Mucosa of rectum (tissue), 2 donors: Measurements from ENCODE around the gene DHRS12.

Experiments
- H3K27ac ChIP-seq, 2 donors: one replicate each; pipeline ENCODE4 v1.7.0; 2013; ENCODE audit warnings: inconsistent platforms in 2 of 2, low read depth in 2 of 2, low read length in 2 of 2
- H3K27me3 ChIP-seq, 2 donors: one replicate each; pipeline ENCODE4 v1.7.0; 2013; ENCODE audit warnings: low read length in 2 of 2; ENCODE audit not compliant: control insufficient read depth in 2 of 2, insufficient read depth in 2 of 2
- H3K36me3 ChIP-seq, 2 donors: one replicate each; pipeline ENCODE4 v1.7.0; 2013; ENCODE audit warnings: low read length in 2 of 2; ENCODE audit not compliant: control insufficient read depth in 2 of 2, insufficient read depth in 2 of 2
- H3K4me1 ChIP-seq, 2 donors: one replicate each; pipeline ENCODE4 v1.7.0; 2013; ENCODE audit warnings: low read length in 2 of 2, mild to moderate bottlenecking in 1 of 2; ENCODE audit not compliant: control insufficient read depth in 2 of 2, insufficient read depth in 2 of 2
- H3K4me3 ChIP-seq, 2 donors: one replicate each; pipeline ENCODE4 v1.7.0; 2013; ENCODE audit warnings: low read length in 2 of 2
- H3K9ac ChIP-seq, 2 donors: one replicate each; pipeline ENCODE4 v1.7.0; 2013; ENCODE audit warnings: low read length in 2 of 2, low read depth in 1 of 2, mild to moderate bottlenecking in 1 of 2
- H3K9me3 ChIP-seq, 2 donors: one replicate each; pipeline ENCODE4 v1.7.0; 2013; ENCODE audit warnings: low read length in 2 of 2; ENCODE audit not compliant: control insufficient read depth in 2 of 2
- donor health status: healthy.
- donor health status: Normal muscosa, but diverticular disease.

Gene DHRS12

GRCh38 chr13:51771418-51772104 is 32.4 kb downstream of the DHRS12 start:
- no peak overlapping the region for H3K27ac ChIP-seq
- H3K36me3 ChIP-seq: peaks cover 0 to 3% of the 10 kb centered on the region in 2 donors
- H3K27me3 ChIP-seq: no peaks in the 10 kb centered on the region
- H3K9ac ChIP-seq: no peak overlapping the region
- H3K4me3 ChIP-seq: no peak overlapping the region
- no peaks in the 10 kb centered on the region for H3K9me3 ChIP-seq
- H3K4me1 ChIP-seq: no peaks in the 10 kb centered on the region

GRCh38 chr13:51770681-51771417 is 33.1 kb downstream of the DHRS12 start:
- H3K27ac ChIP-seq: no peak overlapping the region
- peaks cover 0 to 3% of the 10 kb centered on the region in 2 donors for H3K36me3 ChIP-seq
- no peak overlapping the region for H3K4me3 ChIP-seq
- H3K9ac ChIP-seq: no peak overlapping the region
- no peaks in the 10 kb centered on the region for H3K4me1 ChIP-seq
- no peaks in the 10 kb centered on the region for H3K9me3 ChIP-seq
- H3K27me3 ChIP-seq: no peaks in the 10 kb centered on the region

GRCh38 chr13:51770160-51770559 is 33.8 kb downstream of the DHRS12 start:
- H3K9me3 ChIP-seq: no peaks in the 10 kb centered on the region
- H3K9ac ChIP-seq: no peak overlapping the region
- no peaks in the 10 kb centered on the region for H3K27me3 ChIP-seq
- no peak overlapping the region for H3K4me3 ChIP-seq
- no peak overlapping the region for H3K27ac ChIP-seq
- H3K36me3 ChIP-seq: peaks cover 0 to 3% of the 10 kb centered on the region in 2 donors
- H3K4me1 ChIP-seq: peaks cover 0 to 2% of the 10 kb centered on the region in 2 donors

- Histone ChIP-seq H3K27me3 (no peaks in the 10 kb centered on the region), H3K9ac (no peak overlapping the region), H3K27ac (no peak overlapping the region), H3K9me3 (no peaks in the 10 kb centered on the region), H3K4me1 (peaks cover 5 to 8% of the 10 kb centered on the region in 2 donors), H3K36me3 (peaks cover 0 to 3% of the 10 kb centered on the region in 2 donors), H3K4me3 (no peak overlapping the region)
Measured at GRCh38 chr13:51769455-51770127, 34.4 kb downstream of the DHRS12 start.

- Histone ChIP-seq H3K36me3 (peaks cover 0 to 3% of the 10 kb centered on the region in 2 donors), H3K4me1 (peaks cover 11 to 12% of the 10 kb centered on the region in 2 donors), H3K4me3 (no peak overlapping the region), H3K9me3 (no peaks in the 10 kb centered on the region), H3K27me3 (no peaks in the 10 kb centered on the region), H3K27ac (no peak overlapping the region), H3K9ac (no peak overlapping the region)
Measured at GRCh38 chr13:51768976-51769375, 35.0 kb downstream of the DHRS12 start.

- peaks cover 0 to 3% of the 10 kb centered on the region in 2 donors for H3K36me3 ChIP-seq
- H3K27me3 ChIP-seq: no peaks in the 10 kb centered on the region
- peaks cover 11 to 12% of the 10 kb centered on the region in 2 donors for H3K4me1 ChIP-seq
- H3K27ac ChIP-seq: no peak overlapping the region
- H3K4me3 ChIP-seq: no peak overlapping the region
- no peak overlapping the region for H3K9ac ChIP-seq
- H3K9me3 ChIP-seq: no peaks in the 10 kb centered on the region
Measured at GRCh38 chr13:51768378-51768921, 35.5 kb downstream of the DHRS12 start.

GRCh38 chr13:51767100-51767499 is 36.9 kb downstream of the DHRS12 start:
- no peaks in the 10 kb centered on the region for H3K9me3 ChIP-seq
- peaks cover 11 to 12% of the 10 kb centered on the region in 2 donors for H3K4me1 ChIP-seq
- H3K4me3 ChIP-seq: no peak overlapping the region
- no peak overlapping the region for H3K27ac ChIP-seq
- H3K9ac ChIP-seq: no peak overlapping the region
- H3K27me3 ChIP-seq: no peaks in the 10 kb centered on the region
- peaks cover 0 to 2% of the 10 kb centered on the region in 2 donors for H3K36me3 ChIP-seq

- peaks cover 2 to 3% of the 10 kb centered on the region in 2 donors for H3K36me3 ChIP-seq
- H3K4me1 ChIP-seq: peaks cover 11 to 12% of the 10 kb centered on the region in 2 donors
- no peaks in the 10 kb centered on the region for H3K27me3 ChIP-seq
- peak overlapping the region; percentile 14 to 45 for H3K4me3 ChIP-seq
- peak overlapping the region; percentile 27 to 63 for H3K27ac ChIP-seq
- no peaks in the 10 kb centered on the region for H3K9me3 ChIP-seq
- peak overlapping the region in 1 of 2 donors; percentile 9 for H3K9ac ChIP-seq
Measured at GRCh38 chr13:51765142-51765515, 38.8 kb downstream of the DHRS12 start.

GRCh38 chr13:51764184-51765141 is 39.5 kb downstream of the DHRS12 start:
- H3K4me3 ChIP-seq: peak overlapping the region; percentile 14 to 45

More at GRCh38 chr13:51764184-51765141, 39.5 kb downstream of the DHRS12 start:
- peak overlapping the region in 1 of 2 donors; percentile 9 for H3K9ac ChIP-seq
- no peaks in the 10 kb centered on the region for H3K27me3 ChIP-seq
- H3K9me3 ChIP-seq: no peaks in the 10 kb centered on the region
- H3K4me1 ChIP-seq: peaks cover 11 to 12% of the 10 kb centered on the region in 2 donors
- H3K27ac ChIP-seq: peak overlapping the region; percentile 60 to 63
- peaks cover 2 to 4% of the 10 kb centered on the region in 2 donors for H3K36me3 ChIP-seq
